Measurements from ENCODE around the gene ANO4. TPM values are rescaled to one million over a fixed set of nuclear protein-coding genes. Genes with fewer than 3 reads are reported as not detected.
"Not testable (repeated sequence)": the region's sequence is repeated elsewhere in the genome, so short reads cannot be mapped to it uniquely, and the experiment has no call there.

The ANO4 gene
- total RNA-seq, 3 donors from 2014 or later (not counting 1 experiment from before 2014, with no cell fraction given): not detected

GRCh38 chr12:101086490-101087135, 292.0 kb downstream of the ANO4 start:
- H3K27ac Mint-ChIP-seq: no peak overlapping the region
- H3K27me3 ChIP-seq (ENCODE audit: control insufficient read depth, insufficient read depth, low read length): no peaks in the 10 kb centered on the region

GRCh38 chr12:101087920-101088319, 293.3 kb downstream of the ANO4 start:
- no peaks in the 10 kb centered on the region for H3K27me3 ChIP-seq (ENCODE audit: control insufficient read depth, insufficient read depth, low read length)
- H3K4me3 ChIP-seq (ENCODE audit: low read length): no peak overlapping the region
- Mint-ChIP-seq H3K4me1 (no peaks in the 10 kb centered on the region), H3K4me3 (no peak overlapping the region), H3K27me3 (ENCODE audit: low read depth in 2 of 2) (no peaks in the 10 kb centered on the region), H3K9me3 (peaks cover 6 to 12% of the 10 kb centered on the region in 2 donors), H3K36me3 (no peaks in the 10 kb centered on the region), H3K27ac (no peak overlapping the region)
- 82% methylated on average over 5 of the region's 5 CpGs for WGBS (ENCODE audit: insufficient coverage)
- no peak for TF ChIP-seq CTCF (IDR thresholded peaks at IDR 0.05)
- H3K9me3 ChIP-seq (ENCODE audit: control insufficient read depth, insufficient read depth, low read length): no peaks in the 10 kb centered on the region
- H3K4me1 ChIP-seq (ENCODE audit: control insufficient read depth, insufficient read depth, low read length): no peaks in the 10 kb centered on the region
- H3K27ac ChIP-seq (ENCODE audit: low read length): no peak overlapping the region
- no peak for DNase-seq
- intact Hi-C loops (cut with micrococcal nuclease): no loop called here
- no peak for ATAC-seq
- no peaks in the 10 kb centered on the region for H3K36me3 ChIP-seq (ENCODE audit: control insufficient read depth, insufficient read depth, low read length)

More at GRCh38 chr12:101086490-101087135, 292.0 kb downstream of the ANO4 start:
- no peak for TF ChIP-seq CTCF (IDR thresholded peaks at IDR 0.05)
- Mint-ChIP-seq H3K27me3 (ENCODE audit: low read depth in 2 of 2) (peaks cover 0 to 2% of the 10 kb centered on the region in 2 donors), H3K4me1 (no peaks in the 10 kb centered on the region), H3K4me3 (no peak overlapping the region), H3K36me3 (no peaks in the 10 kb centered on the region), H3K9me3 (peaks cover 7 to 12% of the 10 kb centered on the region in 2 donors)
- Histone ChIP-seq H3K36me3 (ENCODE audit: control insufficient read depth, insufficient read depth, low read length) (no peaks in the 10 kb centered on the region), H3K4me1 (ENCODE audit: control insufficient read depth, insufficient read depth, low read length) (no peaks in the 10 kb centered on the region), H3K9me3 (ENCODE audit: control insufficient read depth, insufficient read depth, low read length) (no peaks in the 10 kb centered on the region), H3K4me3 (ENCODE audit: low read length) (no peak overlapping the region), H3K27ac (ENCODE audit: low read length) (no peak overlapping the region)
- 27% methylated on average over 11 of the region's 11 CpGs for WGBS (ENCODE audit: insufficient coverage)
- no peak for DNase-seq
- ATAC-seq: no peak
- intact Hi-C loops (cut with micrococcal nuclease): no loop called here

GRCh38 chr12:101089271-101089670, 294.7 kb downstream of the ANO4 start:
- intact Hi-C loops (cut with micrococcal nuclease): no loop called here

DNA sequence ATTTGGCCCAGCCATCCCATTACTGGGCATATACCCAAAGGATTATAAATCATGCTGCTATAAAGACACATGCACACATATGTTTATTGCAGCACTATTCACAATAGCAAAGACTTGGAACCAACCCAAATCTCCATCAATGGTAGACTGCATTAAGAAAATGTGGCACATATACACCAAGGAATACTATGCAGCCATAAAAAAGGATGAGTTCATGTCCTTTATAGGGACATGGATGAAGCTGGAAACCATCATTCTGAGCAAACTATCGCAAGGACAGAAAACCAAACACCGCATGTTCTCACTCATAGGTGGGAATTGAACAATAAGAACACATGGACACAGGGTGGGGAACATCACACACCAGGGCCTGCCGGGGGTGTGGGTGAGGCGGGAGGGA, 295.6 kb downstream of the ANO4 start:
- H3K9me3 Mint-ChIP-seq: peaks cover 6 to 13% of the 10 kb centered on the region in 2 donors
- H3K4me3 ChIP-seq (ENCODE audit: low read length): not testable (repeated sequence)

More at GRCh38 chr12:101089271-101089670, 294.7 kb downstream of the ANO4 start:
- WGBS (ENCODE audit: insufficient coverage): no CpG with 5 or more reads among the region's 3 CpGs
- Mint-ChIP-seq H3K27ac (no peak overlapping the region), H3K4me3 (no peak overlapping the region), H3K27me3 (ENCODE audit: low read depth in 2 of 2) (no peaks in the 10 kb centered on the region), H3K9me3 (peaks cover 6 to 13% of the 10 kb centered on the region in 2 donors), H3K4me1 (no peaks in the 10 kb centered on the region), H3K36me3 (no peaks in the 10 kb centered on the region)
- no peak for DNase-seq
- Histone ChIP-seq H3K4me3 (ENCODE audit: low read length) (no peak overlapping the region), H3K4me1 (ENCODE audit: control insufficient read depth, insufficient read depth, low read length) (no peaks in the 10 kb centered on the region), H3K36me3 (ENCODE audit: control insufficient read depth, insufficient read depth, low read length) (no peaks in the 10 kb centered on the region), H3K27me3 (ENCODE audit: control insufficient read depth, insufficient read depth, low read length) (no peaks in the 10 kb centered on the region), H3K9me3 (ENCODE audit: control insufficient read depth, insufficient read depth, low read length) (no peaks in the 10 kb centered on the region), H3K27ac (ENCODE audit: low read length) (no peak overlapping the region)
- ATAC-seq: no peak
- TF ChIP-seq CTCF (IDR thresholded peaks at IDR 0.05): no peak

More for the DNA sequence above, 295.6 kb downstream of the ANO4 start:
- H3K9me3 ChIP-seq (ENCODE audit: control insufficient read depth, insufficient read depth, low read length); intact Hi-C loops (cut with micrococcal nuclease); DNase-seq; H3K27me3 ChIP-seq (ENCODE audit: control insufficient read depth, insufficient read depth, low read length); H3K4me3 Mint-ChIP-seq; H3K27ac ChIP-seq (ENCODE audit: low read length); ATAC-seq; H3K4me1 Mint-ChIP-seq; H3K36me3 Mint-ChIP-seq; H3K36me3 ChIP-seq (ENCODE audit: control insufficient read depth, insufficient read depth, low read length); H3K27ac Mint-ChIP-seq; H3K4me1 ChIP-seq (ENCODE audit: control insufficient read depth, insufficient read depth, low read length); H3K27me3 Mint-ChIP-seq (ENCODE audit: low read depth in 2 of 2): not testable (repeated sequence)
- WGBS (ENCODE audit: insufficient coverage): 100% methylated on average over 1 of the region's 4 CpGs

All from natural killer cell (primary cell).